Body of pancreas (tissue), 4 donors: ENCODE results near the gene TIE1.

Experiments used
- CTCF ChIP-seq, 7 experiments: fragments of 450-650 bp in 4 of 7; fragments of 200-600 bp in 3 of 7; sonication (generic) in 3 of 7; IDR thresholded peaks; one replicate each; pipeline ENCODE4 v1.5.1; 2016 to 2019; ENCODE audit warnings: antibody characterized with exemption in 7 of 7
- POLR2A ChIP-seq, 3 donors: fragments of 450-650 bp; IDR thresholded peaks; one replicate each; pipeline ENCODE4 v1.6.1; 2016; ENCODE audit warnings: antibody characterized with exemption in 3 of 3, mild to moderate bottlenecking in 2 of 3

GRCh38 chr1:43267818-43268425, 32.9 kb upstream of the TIE1 start:
- TF ChIP-seq CTCF (IDR thresholded peaks at IDR 0.05), result no peak
- TF ChIP-seq POLR2A (IDR thresholded peaks at IDR 0.05), result no peak
